K562 (cell line): ENCODE data around the gene PDLIM5. TPM values are rescaled to one million over a fixed set of nuclear protein-coding genes. Genes with fewer than 3 reads are reported as not detected.
A peak's percentile ranks its signal among the peaks of the same experiment; 100 is the strongest.

Experiments
- ADNP ChIP-seq: fragments of 200-800 bp; sonication (Bioruptor generic); IDR thresholded peaks from 2 replicates; pipeline ENCODE4 v1.6.1; 2016; ENCODE audit warnings: missing genetic modification characterization, missing compliant biosample characterization
- CBX5 ChIP-seq: IDR thresholded peaks from 2 replicates; pipeline ENCODE4 v1.6.1; 2014; ENCODE audit warnings: low read depth, borderline replicate concordance
- ELF4 ChIP-seq: fragments of 450-650 bp; formaldehyde crosslinking; IDR thresholded peaks from 2 replicates; pipeline ENCODE4 v1.4.0; 2022; ENCODE audit warnings: missing genetic modification characterization
- FOSL1 ChIP-seq: fragments of 200-800 bp; sonication (Bioruptor generic); conservative IDR thresholded peaks from 2 replicates; pipeline ENCODE4 v1.6.1; 2016; ENCODE audit warnings: missing genetic modification characterization, missing compliant biosample characterization
- GABPA ChIP-seq: fragments of 200-800 bp; sonication (Bioruptor generic); conservative IDR thresholded peaks from 2 replicates; pipeline ENCODE4 v1.6.1; 2016; ENCODE audit warnings: low read depth, missing genetic modification characterization, missing compliant biosample characterization
- GATAD2A ChIP-seq: fragments of 450-650 bp; IDR thresholded peaks from 2 replicates; pipeline ENCODE4 v1.6.1; 2017
- HDAC6 ChIP-seq: IDR thresholded peaks from 2 replicates; pipeline ENCODE4 v1.6.1; 2012; ENCODE audit warnings: low read depth, mild to moderate bottlenecking, control low read depth, inconsistent platforms, low read length, moderate library complexity
- HSF4 ChIP-seq: fragments of 250-450 bp; sonication (Bioruptor Pico); IDR thresholded peaks from 2 replicates; pipeline ENCODE4 v2.1.2; 2022; ENCODE audit warnings: mild to moderate bottlenecking, moderate library complexity, borderline replicate concordance
- JUND ChIP-seq, 2 experiments: IDR thresholded peaks; 2 replicates in 1 of 2; 3 replicates in 1 of 2; pipeline ENCODE4 v1.6.1; 2011; ENCODE audit warnings: borderline replicate concordance in 2 of 2, low read depth in 2 of 2, low read length in 2 of 2, improper control_type of control experiment in 1 of 2, missing biosample characterization in 1 of 2, missing genetic modification characterization in 1 of 2, missing genetic modification reagents in 1 of 2
- MTA2 ChIP-seq: fragments of 450-650 bp; IDR thresholded peaks from 2 replicates; pipeline ENCODE4 v1.6.1; 2016; ENCODE audit warnings: low read depth
- SAFB2 ChIP-seq: fragments of 200-400 bp; formaldehyde crosslinking; IDR thresholded peaks from 2 replicates; pipeline ENCODE4 v1.6.1; 2018; ENCODE audit warnings: borderline replicate concordance, low read length, low read depth, moderate library complexity; ENCODE audit not compliant: severe bottlenecking
- SAP30 ChIP-seq: fragments of 200-600 bp; sonication (generic); IDR thresholded peaks from 2 replicates; pipeline ENCODE4 v1.6.1; 2012; ENCODE audit warnings: borderline replicate concordance, low read depth, mild to moderate bottlenecking, moderate library complexity, low read length, control low read depth, inconsistent platforms; ENCODE audit not compliant: insufficient read depth, poor library complexity, severe bottlenecking
- SNRNP70 ChIP-seq: fragments of 200-400 bp; formaldehyde crosslinking; optimal IDR thresholded peaks from 2 replicates; pipeline ENCODE3; 2017; ENCODE audit warnings: low read depth, low read length
- SREBF2 ChIP-seq: sonication (generic); formaldehyde crosslinking; IDR thresholded peaks from 2 replicates; pipeline ENCODE4 v1.4.0; 2020; ENCODE audit warnings: mild to moderate bottlenecking, missing genetic modification reagents
- TAL1 ChIP-seq: fragments of 450-650 bp; IDR thresholded peaks from 2 replicates; pipeline ENCODE4 v1.6.1; 2016; ENCODE audit warnings: mild to moderate bottlenecking
- TSC22D4 ChIP-seq: fragments of 450-650 bp; IDR thresholded peaks from 2 replicates; pipeline ENCODE4 v1.6.1; 2016; ENCODE audit warnings: missing genetic modification characterization, missing biosample characterization, control low read depth
- ZC3H8 ChIP-seq: fragments of 450-650 bp; IDR thresholded peaks from 2 replicates; pipeline ENCODE4 v1.6.1; 2017
- ZKSCAN8 ChIP-seq: fragments of 200-800 bp; sonication (Bioruptor generic); IDR thresholded peaks from 2 replicates; pipeline ENCODE4 v1.6.1; 2016; ENCODE audit warnings: missing genetic modification characterization, missing compliant biosample characterization
- polyA plus RNA-seq, 8 experiments: library from polyadenylated mRNA; depleted of rRNA in 4 of 8; stranded (reverse) in 5 of 8; unstranded in 3 of 8; fragments of >200 nt; fragmentation: Nextera tagmentation in 2 of 8; fragmentation: Illumina TruSeq in 1 of 8; extraction: Ambion mirVana in 2 of 8; extraction: Trizol in 1 of 8; gene quantifications; 2 replicates each; pipeline versions ENCODE4 v1.2.1 to v1.2.3, GENCODE V29; 2011 to 2014; ENCODE audit warnings: inconsistent platforms in 1 of 8, missing spikeins in 1 of 8
- total RNA-seq, 7 experiments: library from RNA; depleted of rRNA in 6 of 7; stranded (reverse); fragments of >200 nt in 6 of 7; fragmentation: Illumina TruSeq in 2 of 7; extraction: Trizol in 2 of 7; gene quantifications; 2 replicates each; pipeline versions ENCODE4 v1.2.1 to v1.2.3, GENCODE V29; 2011 to 2021; ENCODE audit warnings: low replicate concordance in 1 of 7
- TF ChIP-seq, protein P1 (sequence below): fragments of 250-450 bp; sonication (Bioruptor Pico); IDR thresholded peaks from 2 replicates; pipeline ENCODE4 v1.4.0; 2020
- TF ChIP-seq, protein P2 (sequence below): sonication (generic); formaldehyde crosslinking; IDR thresholded peaks from 2 replicates; pipeline ENCODE4 v1.8.0; 2023; ENCODE audit warnings: mild to moderate bottlenecking, missing genetic modification reagents
- TF ChIP-seq, protein P3 (sequence below): fragments of 450-650 bp; formaldehyde crosslinking; IDR thresholded peaks from 2 replicates; pipeline ENCODE4 v1.4.0; 2020; ENCODE audit warnings: mild to moderate bottlenecking, mixed read lengths

PDLIM5 gene
- total and polyA plus RNA-seq, 9 of the 15 experiments (the other 6 are each of a cell fraction or from before 2014, with no cell fraction given) = 36.9 to 127 (median 62.5) TPM

DNA sequence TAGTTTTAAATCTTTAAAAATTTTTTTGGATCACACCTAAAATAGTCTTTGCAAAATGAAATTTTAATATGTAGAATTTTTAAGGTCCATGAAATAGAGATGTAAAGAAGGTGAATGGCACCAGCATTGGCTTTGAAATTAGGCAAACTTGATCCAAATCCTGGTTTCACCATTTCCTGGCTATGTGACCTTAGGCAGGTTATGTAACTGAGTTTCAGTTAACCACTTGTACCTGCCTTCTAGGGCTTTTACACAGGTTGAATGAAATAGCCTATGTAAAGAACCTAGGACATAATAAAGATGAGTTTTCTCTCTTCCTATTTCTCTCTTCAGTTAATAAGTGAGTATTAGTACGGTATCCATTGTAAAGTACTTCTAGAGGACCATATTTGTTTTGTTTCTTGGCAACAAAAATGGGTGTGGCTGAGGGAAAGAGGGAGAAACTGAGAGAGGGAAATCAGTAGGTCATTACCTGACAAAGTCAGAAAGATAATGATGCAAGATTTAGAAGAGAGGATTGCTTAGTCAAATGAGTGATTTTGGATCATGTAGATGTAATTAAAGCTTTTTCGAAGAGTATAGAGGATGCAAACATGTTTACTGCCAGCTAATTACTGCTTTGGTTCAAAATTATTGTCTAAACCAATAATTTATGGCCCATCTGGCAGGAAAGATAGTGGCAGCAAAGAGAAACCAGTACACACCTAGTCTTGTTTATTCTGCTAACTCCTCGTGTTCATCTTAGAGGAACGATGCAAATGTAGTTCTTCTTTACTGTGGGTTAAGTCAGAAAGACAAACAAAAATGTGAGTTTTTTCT lies 81.9 kb downstream of the PDLIM5 start (continued):
- TF ChIP-seq GABPA (tag) (no peak), JUND (IDR thresholded peaks at IDR 0.05; ENCODE audit: borderline replicate concordance, low read depth, low read length) (peak; percentile 4; the same call in 1 of the 2 replicates), JUND (tag; IDR thresholded peaks at IDR 0.05; ENCODE audit: borderline replicate concordance, low read depth, low read length) (peak; percentile 58; the same call in 2 of the 3 replicates), TSC22D4 (tag) (no peak), MTA2 (peak; percentile 86), ELF4 (CRISPR knock-in tag) (no peak), TAL1 (peak; percentile 89), SAP30 (no peak), HSF4 (CRISPR knock-in tag) (no peak), ADNP (peak; percentile 53), ZKSCAN8 (CRISPR knock-in tag) (0 out of 2 replicates have a peak, but pooled peaks have one; percentile 54), ZC3H8 (no peak), FOSL1 (tag) (peak; percentile 20; the same call in 1 of the 2 replicates), SREBF2 (CRISPR knock-in tag) (no peak), CBX5 (no peak), GATAD2A (no peak), SAFB2 (no peak), SNRNP70 (no peak), HDAC6 (no peak)
- TF ChIP-seq, protein P1, sequence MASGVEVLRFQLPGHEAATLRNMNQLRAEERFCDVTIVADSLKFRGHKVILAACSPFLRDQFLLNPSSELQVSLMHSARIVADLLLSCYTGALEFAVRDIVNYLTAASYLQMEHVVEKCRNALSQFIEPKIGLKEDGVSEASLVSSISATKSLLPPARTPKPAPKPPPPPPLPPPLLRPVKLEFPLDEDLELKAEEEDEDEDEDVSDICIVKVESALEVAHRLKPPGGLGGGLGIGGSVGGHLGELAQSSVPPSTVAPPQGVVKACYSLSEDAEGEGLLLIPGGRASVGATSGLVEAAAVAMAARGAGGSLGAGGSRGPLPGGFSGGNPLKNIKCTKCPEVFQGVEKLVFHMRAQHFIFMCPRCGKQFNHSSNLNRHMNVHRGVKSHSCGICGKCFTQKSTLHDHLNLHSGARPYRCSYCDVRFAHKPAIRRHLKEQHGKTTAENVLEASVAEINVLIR (CRISPR knock-in tag) = no peak
- TF ChIP-seq, protein P2, sequence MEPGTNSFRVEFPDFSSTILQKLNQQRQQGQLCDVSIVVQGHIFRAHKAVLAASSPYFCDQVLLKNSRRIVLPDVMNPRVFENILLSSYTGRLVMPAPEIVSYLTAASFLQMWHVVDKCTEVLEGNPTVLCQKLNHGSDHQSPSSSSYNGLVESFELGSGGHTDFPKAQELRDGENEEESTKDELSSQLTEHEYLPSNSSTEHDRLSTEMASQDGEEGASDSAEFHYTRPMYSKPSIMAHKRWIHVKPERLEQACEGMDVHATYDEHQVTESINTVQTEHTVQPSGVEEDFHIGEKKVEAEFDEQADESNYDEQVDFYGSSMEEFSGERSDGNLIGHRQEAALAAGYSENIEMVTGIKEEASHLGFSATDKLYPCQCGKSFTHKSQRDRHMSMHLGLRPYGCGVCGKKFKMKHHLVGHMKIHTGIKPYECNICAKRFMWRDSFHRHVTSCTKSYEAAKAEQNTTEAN (CRISPR knock-in tag) = no peak
- TF ChIP-seq, protein P3, sequence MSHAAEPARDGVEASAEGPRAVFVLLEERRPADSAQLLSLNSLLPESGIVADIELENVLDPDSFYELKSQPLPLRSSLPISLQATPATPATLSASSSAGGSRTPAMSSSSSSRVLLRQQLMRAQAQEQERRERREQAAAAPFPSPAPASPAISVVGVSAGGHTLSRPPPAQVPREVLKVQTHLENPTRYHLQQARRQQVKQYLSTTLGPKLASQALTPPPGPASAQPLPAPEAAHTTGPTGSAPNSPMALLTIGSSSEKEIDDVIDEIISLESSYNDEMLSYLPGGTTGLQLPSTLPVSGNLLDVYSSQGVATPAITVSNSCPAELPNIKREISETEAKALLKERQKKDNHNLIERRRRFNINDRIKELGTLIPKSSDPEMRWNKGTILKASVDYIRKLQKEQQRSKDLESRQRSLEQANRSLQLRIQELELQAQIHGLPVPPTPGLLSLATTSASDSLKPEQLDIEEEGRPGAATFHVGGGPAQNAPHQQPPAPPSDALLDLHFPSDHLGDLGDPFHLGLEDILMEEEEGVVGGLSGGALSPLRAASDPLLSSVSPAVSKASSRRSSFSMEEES (CRISPR knock-in tag) = no peak
